Measurements from ENCODE around the gene SOWAHA. TPM values are rescaled to one million over a fixed set of nuclear protein-coding genes. Genes with fewer than 3 reads are reported as not detected.

Gene SOWAHA
- total RNA-seq, 2 donors from 2014 or later, result 4.1 to 16.7 TPM

DNA sequence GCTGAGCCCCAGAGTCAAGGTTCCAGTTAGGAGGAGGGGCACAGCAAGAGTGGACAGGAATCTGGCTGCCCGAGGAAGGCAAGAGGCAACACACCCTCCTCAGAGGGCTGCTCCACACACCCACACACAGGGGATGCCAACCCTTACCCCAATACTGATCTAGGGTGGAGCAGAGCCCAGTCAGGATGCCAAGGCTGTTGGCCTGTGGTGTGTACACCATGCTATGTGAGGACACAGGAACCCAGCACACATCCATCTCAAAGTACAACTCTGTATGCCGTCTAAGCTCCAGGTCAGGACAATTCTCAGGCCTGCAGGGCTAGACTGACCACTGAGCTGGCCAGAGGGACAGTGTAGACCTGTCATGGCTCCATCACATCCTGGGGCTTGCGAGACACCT lies 38.7 kb upstream of the SOWAHA start:
- no peak for DNase-seq (ENCODE audit: low spot score)
- TF ChIP-seq POLR2AphosphoS5 (IDR thresholded peaks at IDR 0.05) (no peak), POLR2A (IDR thresholded peaks at IDR 0.05) (no peak)
- TF ChIP-seq, protein P1, sequence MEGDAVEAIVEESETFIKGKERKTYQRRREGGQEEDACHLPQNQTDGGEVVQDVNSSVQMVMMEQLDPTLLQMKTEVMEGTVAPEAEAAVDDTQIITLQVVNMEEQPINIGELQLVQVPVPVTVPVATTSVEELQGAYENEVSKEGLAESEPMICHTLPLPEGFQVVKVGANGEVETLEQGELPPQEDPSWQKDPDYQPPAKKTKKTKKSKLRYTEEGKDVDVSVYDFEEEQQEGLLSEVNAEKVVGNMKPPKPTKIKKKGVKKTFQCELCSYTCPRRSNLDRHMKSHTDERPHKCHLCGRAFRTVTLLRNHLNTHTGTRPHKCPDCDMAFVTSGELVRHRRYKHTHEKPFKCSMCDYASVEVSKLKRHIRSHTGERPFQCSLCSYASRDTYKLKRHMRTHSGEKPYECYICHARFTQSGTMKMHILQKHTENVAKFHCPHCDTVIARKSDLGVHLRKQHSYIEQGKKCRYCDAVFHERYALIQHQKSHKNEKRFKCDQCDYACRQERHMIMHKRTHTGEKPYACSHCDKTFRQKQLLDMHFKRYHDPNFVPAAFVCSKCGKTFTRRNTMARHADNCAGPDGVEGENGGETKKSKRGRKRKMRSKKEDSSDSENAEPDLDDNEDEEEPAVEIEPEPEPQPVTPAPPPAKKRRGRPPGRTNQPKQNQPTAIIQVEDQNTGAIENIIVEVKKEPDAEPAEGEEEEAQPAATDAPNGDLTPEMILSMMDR (IDR thresholded peaks at IDR 0.05), result no peak
- Histone ChIP-seq H3K36me3 (no peaks in the 10 kb centered on the region), H3K27me3 (replicated peaks; ENCODE audit: insufficient read depth) (no peaks in the 10 kb centered on the region), H3K27ac (no peak overlapping the region), H3K4me3 (no peak overlapping the region), H3K9me3 (no peaks in the 10 kb centered on the region), H3K4me1 (replicated peaks) (no peaks in the 10 kb centered on the region)
- intact Hi-C loops (cut with DNase I), result no loop called here
- WGBS, result 64% methylated on average over 3 of the region's 3 CpGs

DNA sequence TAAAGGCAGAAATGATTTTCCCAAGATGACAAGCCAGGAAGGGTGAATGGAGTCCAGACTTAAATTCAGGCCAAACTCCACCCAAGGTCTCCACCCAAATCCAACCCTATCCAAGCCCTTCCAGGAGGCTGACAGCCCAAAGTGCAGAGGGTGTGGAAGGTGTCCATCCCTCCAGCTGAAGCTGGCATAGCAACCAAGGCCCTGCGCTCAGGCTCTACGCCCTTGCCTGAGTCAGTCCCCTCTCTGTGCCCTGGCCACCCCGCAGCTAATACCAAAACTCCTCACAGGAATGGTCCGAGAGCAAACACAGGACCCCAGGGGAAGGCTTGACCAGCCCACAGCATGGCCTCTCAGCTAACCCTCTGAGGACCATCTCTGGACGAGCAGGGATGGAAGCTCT lies 38.2 kb upstream of the SOWAHA start:
- no peaks in the 10 kb centered on the region for H3K4me1 ChIP-seq (replicated peaks)
- intact Hi-C loops (cut with DNase I), result no loop called here

DNA sequence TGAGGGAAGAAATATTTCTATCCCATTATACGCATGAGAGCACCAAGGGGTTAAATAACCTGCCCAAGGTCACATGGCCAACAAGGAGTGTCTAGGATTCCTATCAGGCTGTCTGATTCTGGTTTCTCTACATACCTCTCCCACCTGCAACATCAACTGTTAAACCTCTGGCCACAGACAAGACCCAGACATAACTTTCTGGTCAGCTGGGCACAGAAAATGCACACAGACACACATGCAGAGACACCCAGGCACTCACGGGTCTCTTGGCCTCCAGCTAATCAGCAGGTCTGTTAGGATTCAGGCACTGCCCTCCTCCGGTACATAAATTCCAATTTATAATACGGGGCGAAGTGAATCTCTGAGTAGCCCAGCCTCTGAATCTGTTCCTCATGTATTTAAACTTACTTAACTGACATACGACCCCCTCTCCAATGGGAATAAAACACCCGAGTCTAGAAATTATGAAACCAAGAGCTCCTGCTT lies 37.6 kb upstream of the SOWAHA start:
- intact Hi-C loops (cut with DNase I), result no loop called here
- WGBS, result 33% methylated on average over 7 of the region's 7 CpGs
- Histone ChIP-seq H3K4me1 (replicated peaks) (no peaks in the 10 kb centered on the region), H3K27me3 (replicated peaks; ENCODE audit: insufficient read depth) (no peaks in the 10 kb centered on the region), H3K27ac (no peak overlapping the region), H3K9me3 (no peaks in the 10 kb centered on the region), H3K36me3 (no peaks in the 10 kb centered on the region), H3K4me3 (no peak overlapping the region)
- no peak for TF ChIP-seq POLR2AphosphoS5 (IDR thresholded peaks at IDR 0.05)
- TF ChIP-seq POLR2A (IDR thresholded peaks at IDR 0.05), result no peak
- TF ChIP-seq, protein P1 (IDR thresholded peaks at IDR 0.05), result no peak
- no peak for DNase-seq (ENCODE audit: low spot score)

More for the DNA sequence above, 38.2 kb upstream of the SOWAHA start:
- no peaks in the 10 kb centered on the region for H3K27me3 ChIP-seq (replicated peaks; ENCODE audit: insufficient read depth)
- no peak overlapping the region for H3K27ac ChIP-seq
- TF ChIP-seq POLR2AphosphoS5 (IDR thresholded peaks at IDR 0.05) (no peak), POLR2A (IDR thresholded peaks at IDR 0.05) (no peak)
- TF ChIP-seq, protein P1 (IDR thresholded peaks at IDR 0.05), result no peak
- DNase-seq (ENCODE audit: low spot score), result no peak
- H3K9me3 ChIP-seq, result no peaks in the 10 kb centered on the region
- 86% methylated on average over 5 of the region's 5 CpGs for WGBS
- no peak overlapping the region for H3K4me3 ChIP-seq
- no peaks in the 10 kb centered on the region for H3K36me3 ChIP-seq

DNA sequence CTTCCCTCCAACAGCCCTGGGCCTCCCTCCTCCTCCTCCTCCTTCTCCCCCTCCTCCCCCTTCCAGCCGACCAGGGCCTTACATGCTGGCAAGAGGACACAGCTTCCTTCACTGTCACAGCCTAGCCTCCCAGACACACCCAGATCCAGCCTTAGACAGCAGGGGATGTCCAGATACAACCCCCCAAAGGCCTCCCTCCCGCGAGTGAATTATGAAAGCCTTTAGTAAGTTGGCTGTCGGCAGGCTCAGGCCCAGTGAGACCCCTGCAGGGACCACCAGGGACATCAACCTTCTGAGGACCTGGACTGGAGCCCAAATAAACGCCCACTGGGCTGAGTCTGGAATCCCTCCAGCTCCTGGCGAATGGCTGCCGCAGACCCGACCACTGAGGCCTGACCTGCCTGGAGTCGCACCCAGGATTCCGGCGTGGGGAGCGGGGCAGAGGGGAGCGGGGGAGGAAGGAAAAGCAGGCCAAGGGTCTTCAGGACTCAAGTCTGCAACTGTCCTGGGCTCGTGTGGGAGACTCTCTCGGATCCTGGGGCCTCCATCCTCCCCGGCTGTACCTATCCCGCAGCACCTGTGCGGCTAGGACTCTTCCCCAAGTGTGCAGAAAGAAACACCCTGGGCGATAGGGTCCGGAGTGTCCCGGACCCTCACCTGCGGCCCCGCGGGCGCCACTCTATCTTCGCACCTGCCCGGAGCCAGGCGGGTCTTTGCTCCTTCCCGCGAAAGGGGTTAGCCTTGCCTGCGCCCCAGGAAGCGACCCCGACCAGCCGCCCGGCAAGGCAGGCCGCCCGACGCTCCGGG lies 36.8 kb upstream of the SOWAHA start:
- Histone ChIP-seq H3K27ac (peak overlapping the region; percentile 70 to 71), H3K4me3 (peak overlapping the region; percentile 71 to 85), H3K36me3 (no peaks in the 10 kb centered on the region), H3K9me3 (no peaks in the 10 kb centered on the region), H3K27me3 (replicated peaks; ENCODE audit: insufficient read depth) (no peaks in the 10 kb centered on the region), H3K4me1 (replicated peaks) (no peaks in the 10 kb centered on the region)
- TF ChIP-seq, protein P1 (IDR thresholded peaks at IDR 0.05), result no peak
- TF ChIP-seq POLR2AphosphoS5 (IDR thresholded peaks at IDR 0.05) (no peak), POLR2A (IDR thresholded peaks at IDR 0.05) (no peak)
- 7% methylated on average over 36 of the region's 39 CpGs for WGBS
- intact Hi-C loops (cut with DNase I), result no loop called here
- DNase-seq (ENCODE audit: low spot score), result peak; percentile 23

DNA sequence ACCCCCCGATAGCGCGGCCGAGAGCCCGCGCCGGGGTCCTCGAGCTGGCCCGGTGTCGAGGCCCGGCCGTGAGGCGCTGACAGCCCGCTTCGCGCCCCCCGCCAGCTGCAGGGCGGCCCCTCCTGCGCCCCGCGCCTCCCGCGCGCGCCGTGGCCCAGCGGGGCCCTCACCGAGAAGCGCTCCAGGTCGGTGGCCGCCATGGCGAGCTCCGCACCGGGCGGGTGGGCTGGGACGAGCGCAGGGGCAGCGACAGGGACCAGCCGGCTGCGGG lies 36.2 kb upstream of the SOWAHA start:
- no peaks in the 10 kb centered on the region for H3K9me3 ChIP-seq
- DNase-seq (ENCODE audit: low spot score), result no peak
- H3K27ac ChIP-seq, result peak overlapping the region; percentile 70 to 71
- H3K27me3 ChIP-seq (replicated peaks; ENCODE audit: insufficient read depth), result no peaks in the 10 kb centered on the region
- TF ChIP-seq POLR2AphosphoS5 (IDR thresholded peaks at IDR 0.05) (no peak), POLR2A (IDR thresholded peaks at IDR 0.05) (no peak)
- TF ChIP-seq, protein P1 (IDR thresholded peaks at IDR 0.05), result no peak
- 1% methylated on average over 40 of the region's 40 CpGs for WGBS
- H3K4me3 ChIP-seq, result peak overlapping the region; percentile 71 to 85
- H3K4me1 ChIP-seq (replicated peaks), result no peaks in the 10 kb centered on the region
- no peaks in the 10 kb centered on the region for H3K36me3 ChIP-seq
- intact Hi-C loops (cut with DNase I), result no loop called here

Data from prostate gland (tissue), 2 donors.